Liver (tissue), 3 donors: ENCODE results near the gene MRPL50.

Experiments used
- ATF3 ChIP-seq: IDR thresholded peaks from 2 replicates; pipeline ENCODE4 v1.6.1; 2016; ENCODE audit warnings: antibody characterized with exemption
- CTCF ChIP-seq: fragments of 150-350 bp; IDR thresholded peaks from 2 replicates; pipeline ENCODE4 v1.5.1; 2017; ENCODE audit warnings: improper control_type of control experiment, low read depth, low read length; ENCODE audit not compliant: missing input control
- EGR1 ChIP-seq, 2 donors: IDR thresholded peaks; 2 replicates each; pipeline ENCODE4 v1.6.1; 2016 to 2018; ENCODE audit warnings: antibody characterized with exemption in 2 of 2, low read depth in 2 of 2
- FOXA1 ChIP-seq: IDR thresholded peaks from 2 replicates; pipeline ENCODE4 v1.6.1; 2016; ENCODE audit warnings: antibody characterized with exemption
- GABPA ChIP-seq, 2 donors: IDR thresholded peaks in 1 of 2; conservative IDR thresholded peaks in 1 of 2; 2 replicates each; pipeline ENCODE4 v1.6.1; 2016; ENCODE audit warnings: antibody characterized with exemption in 2 of 2, mild to moderate bottlenecking in 1 of 2, moderate library complexity in 1 of 2
- HNF4G ChIP-seq: IDR thresholded peaks from 2 replicates; pipeline ENCODE4 v1.6.1; 2016; ENCODE audit warnings: antibody characterized with exemption
- JUND ChIP-seq, 2 donors: IDR thresholded peaks; 2 replicates each; pipeline ENCODE4 v1.6.1; 2016; ENCODE audit warnings: antibody characterized with exemption in 2 of 2
- MAX ChIP-seq: IDR thresholded peaks from 2 replicates; pipeline ENCODE4 v1.6.1; 2016; ENCODE audit warnings: antibody characterized with exemption
- RAD21 ChIP-seq, 2 donors: IDR thresholded peaks; 2 replicates each; pipeline ENCODE4 v1.6.1; 2016; ENCODE audit warnings: antibody characterized with exemption in 2 of 2, mild to moderate bottlenecking in 2 of 2
- REST ChIP-seq: IDR thresholded peaks from 2 replicates; pipeline ENCODE4 v1.6.1; 2016; ENCODE audit warnings: antibody characterized with exemption, mild to moderate bottlenecking
- SP1 ChIP-seq: IDR thresholded peaks from 2 replicates; pipeline ENCODE4 v1.6.1; 2018; ENCODE audit warnings: antibody characterized with exemption, mild to moderate bottlenecking
- TAF1 ChIP-seq: conservative IDR thresholded peaks from 2 replicates; pipeline ENCODE4 v1.6.1; 2016; ENCODE audit warnings: antibody characterized with exemption, mild to moderate bottlenecking
- YY1 ChIP-seq: IDR thresholded peaks from 2 replicates; pipeline ENCODE4 v1.6.1; 2016; ENCODE audit warnings: antibody characterized with exemption, mild to moderate bottlenecking
- ZBTB33 ChIP-seq: IDR thresholded peaks from 2 replicates; pipeline ENCODE4 v1.6.1; 2016; ENCODE audit warnings: antibody characterized with exemption
- donor health status: healthy.
- donor health status: healthy.

DNA sequence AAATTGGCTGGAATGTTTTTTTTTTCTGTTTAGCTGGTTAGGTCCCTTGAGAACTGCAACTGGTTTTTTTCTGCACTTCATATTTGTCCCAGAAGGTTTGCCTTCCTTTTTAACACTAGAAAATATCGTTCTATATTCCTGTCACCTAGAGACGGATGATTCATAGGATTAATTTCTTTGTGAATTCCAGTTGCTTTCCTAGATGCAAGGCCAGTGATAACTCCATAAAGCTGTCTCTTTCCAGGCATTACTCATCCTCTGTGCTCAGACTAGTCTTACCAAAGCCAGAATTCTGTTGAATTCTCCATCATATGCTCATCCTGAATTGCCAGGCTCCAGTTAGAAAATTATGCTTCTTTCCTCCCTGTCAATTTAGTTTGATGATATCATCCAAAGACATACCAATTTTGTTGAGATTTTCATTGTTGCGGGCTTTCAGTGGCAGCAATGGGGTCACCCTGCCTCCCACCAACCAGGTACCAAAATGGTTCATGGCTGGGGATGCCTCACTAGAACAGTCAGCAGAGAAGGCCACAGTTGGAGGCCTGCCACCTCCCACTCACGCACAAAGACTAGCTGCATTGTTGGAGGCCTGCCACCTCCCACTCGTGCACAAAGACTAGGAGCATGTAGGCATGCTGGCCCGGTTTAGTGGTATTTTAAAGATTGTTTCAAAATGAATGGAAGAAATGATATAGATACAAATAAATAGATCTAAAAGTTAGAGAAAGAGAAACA lies 22.1 kb downstream of the MRPL50 start:
- TF ChIP-seq CTCF (no peak), YY1 (no peak), JUND (IDR thresholded peaks at IDR 0.05) (no peak), RAD21 (IDR thresholded peaks at IDR 0.05) (no peak), MAX (no peak), GABPA (IDR thresholded peaks at IDR 0.05 in 1 of 2, conservative IDR thresholded peaks at IDR 0.05 in 1 of 2) (no peak), REST (no peak), ZBTB33 (no peak), TAF1 (no peak), SP1 (no peak), ATF3 (no peak), HNF4G (no peak), EGR1 (IDR thresholded peaks at IDR 0.05; ENCODE audit: low read depth in 2 of 2) (no peak), FOXA1 (no peak)
